SK-N-SH treated with all-trans-retinoic acid at 6 μM for 48 hours (cell line): ENCODE results near the gene KRTAP10-2.

Source experiments
- BACH2 ChIP-seq: fragments of 250-450 bp; sonication (Bioruptor Pico); IDR thresholded peaks from 2 replicates; pipeline ENCODE4 v1.9.0; 2021; ENCODE audit warnings: mild to moderate bottlenecking, borderline replicate concordance
- ESRRG ChIP-seq: fragments of 250-450 bp; sonication (Bioruptor Pico); IDR thresholded peaks from 2 replicates; pipeline ENCODE4 v1.6.1; 2021; ENCODE audit warnings: mild to moderate bottlenecking
- SNAI2 ChIP-seq: fragments of 250-450 bp; sonication (Bioruptor Pico); IDR thresholded peaks from 2 replicates; pipeline ENCODE4 v1.5.0; 2020; ENCODE audit warnings: mild to moderate bottlenecking, moderate library complexity
- TOX ChIP-seq: fragments of 250-450 bp; sonication (Bioruptor Pico); IDR thresholded peaks from 2 replicates; pipeline ENCODE4 v1.8.0; 2021; ENCODE audit warnings: mild to moderate bottlenecking, moderate library complexity, borderline replicate concordance
- ZNF70 ChIP-seq: fragments of 450-650 bp; formaldehyde crosslinking; IDR thresholded peaks from 2 replicates; pipeline ENCODE4 v1.5.0; 2020; ENCODE audit warnings: mild to moderate bottlenecking, moderate library complexity

DNA sequence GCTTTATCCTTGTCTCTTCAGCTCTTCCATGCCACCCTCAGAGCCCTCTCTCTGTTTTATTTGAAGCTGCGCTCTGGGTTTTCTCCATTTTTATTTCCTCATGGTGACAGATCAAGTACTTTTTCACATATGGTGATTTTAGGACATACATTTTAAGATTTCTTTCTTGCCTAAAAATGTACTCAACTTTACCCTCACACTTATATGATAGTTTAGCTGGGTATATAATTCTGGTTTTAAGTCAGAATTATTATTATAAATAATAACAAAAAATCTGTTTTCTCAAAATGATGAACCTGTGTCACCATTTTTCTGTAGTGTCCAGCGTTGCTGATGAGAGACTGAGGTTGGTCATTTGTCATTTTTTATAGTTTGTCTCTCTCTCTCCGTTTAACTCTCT, 29.9 kb upstream of the KRTAP10-2 start:
- no peak for TF ChIP-seq BACH2
- TF ChIP-seq ZNF70 (CRISPR knock-in tag) = no peak
- TF ChIP-seq SNAI2 = no peak
- TF ChIP-seq ESRRG (CRISPR knock-in tag) = no peak
- no peak for TF ChIP-seq TOX (CRISPR knock-in tag)
